ENCODE results near the gene KRTAP12-2.
"Not testable (repeated sequence)": the region's sequence is repeated elsewhere in the genome, so short reads cannot be mapped to it uniquely, and the experiment has no call there.

Gene KRTAP12-2

DNA sequence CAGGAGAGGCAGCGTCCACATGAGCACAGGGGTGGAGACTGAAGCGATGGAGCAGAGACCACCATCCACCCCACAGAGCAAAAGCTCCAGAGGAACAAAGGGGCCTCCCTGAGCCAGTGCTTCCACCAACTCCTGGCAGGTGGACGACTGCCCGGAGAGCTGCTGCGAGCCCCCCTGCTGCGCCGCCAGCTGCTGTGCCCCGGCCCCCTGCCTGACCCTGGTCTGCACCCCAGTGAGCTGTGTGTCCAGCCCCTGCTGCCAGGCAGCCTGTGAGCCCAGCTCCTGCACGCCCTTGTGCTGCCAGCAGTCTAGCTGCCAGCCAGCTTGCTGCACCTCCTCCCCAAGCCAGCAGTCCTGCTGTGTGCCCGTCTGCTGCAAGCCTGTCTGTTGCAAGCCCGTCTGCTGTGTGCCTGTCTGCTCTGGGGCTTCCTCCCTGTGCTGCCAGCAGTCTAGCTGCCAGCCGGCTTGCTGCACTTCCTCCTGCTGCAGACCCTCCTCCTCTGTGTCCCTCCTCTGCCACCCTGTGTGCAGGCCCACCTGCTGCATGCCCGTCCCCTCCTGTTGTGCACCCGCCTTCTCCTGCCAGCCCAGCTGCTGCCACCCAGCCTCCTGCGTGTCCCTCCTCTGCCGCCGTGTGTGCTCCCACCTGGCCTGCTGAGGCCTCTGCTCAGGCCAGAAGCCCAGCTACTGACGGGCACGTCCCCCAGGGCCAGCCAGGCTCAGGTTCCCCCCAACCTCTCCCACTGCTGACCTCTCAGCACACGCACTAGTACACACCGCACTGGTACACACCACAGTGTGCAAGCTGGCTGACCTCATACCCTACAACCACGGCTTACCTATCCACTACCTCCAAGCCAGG, 35.6 kb upstream of the KRTAP12-2 start:
- H3K27ac ChIP-seq (ENCODE audit: insufficient read depth, low read depth, low read length, poor library complexity, severe bottlenecking): no peak overlapping the region
- no peak overlapping the region for H3K4me3 ChIP-seq (ENCODE audit: insufficient read depth, low read depth, low read length)
- no peaks in the 10 kb centered on the region for H3K36me3 ChIP-seq (ENCODE audit: control insufficient read depth, insufficient read depth, low read length)
- WGBS, 2 experiments: 81 to 82% methylated on average over 22 of the region's 22 CpGs
- peaks cover 53% of the 10 kb centered on the region for H3K4me1 ChIP-seq (ENCODE audit: control insufficient read depth, insufficient read depth, low read length)
- H3K9me3 ChIP-seq (ENCODE audit: control insufficient read depth, low read length): no peaks in the 10 kb centered on the region
- H3K27me3 ChIP-seq (ENCODE audit: control insufficient read depth, insufficient read depth, low read length, poor library complexity, severe bottlenecking): peaks cover 37% of the 10 kb centered on the region

DNA sequence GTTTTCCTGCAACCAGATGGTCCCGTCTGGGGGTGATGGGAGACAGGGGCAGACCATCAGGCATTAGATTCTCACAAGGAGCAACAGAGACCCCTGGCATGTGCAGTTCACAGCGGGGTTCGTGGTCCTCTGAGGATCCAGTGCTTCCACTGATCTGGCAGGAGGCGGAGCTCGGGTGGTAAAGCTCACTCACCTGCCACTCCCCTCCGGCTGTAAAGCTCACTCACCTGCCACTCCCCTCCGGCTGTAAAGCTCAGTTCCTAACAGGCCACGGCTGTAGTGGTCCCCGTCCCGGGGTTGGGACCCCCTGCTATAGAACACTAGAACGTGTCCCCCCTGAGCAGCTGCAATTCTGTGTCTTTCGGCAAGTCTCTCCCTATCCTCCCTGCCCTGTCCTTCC, 34.8 kb upstream of the KRTAP12-2 start:
- H3K4me3 ChIP-seq (ENCODE audit: insufficient read depth, low read depth, low read length): no peak overlapping the region
- H3K9me3 ChIP-seq (ENCODE audit: control insufficient read depth, low read length): no peaks in the 10 kb centered on the region
- peaks cover 49% of the 10 kb centered on the region for H3K4me1 ChIP-seq (ENCODE audit: control insufficient read depth, insufficient read depth, low read length)
- H3K36me3 ChIP-seq (ENCODE audit: control insufficient read depth, insufficient read depth, low read length): no peaks in the 10 kb centered on the region
- H3K27me3 ChIP-seq (ENCODE audit: control insufficient read depth, insufficient read depth, low read length, poor library complexity, severe bottlenecking): peaks cover 29% of the 10 kb centered on the region
- no peak overlapping the region for H3K27ac ChIP-seq (ENCODE audit: insufficient read depth, low read depth, low read length, poor library complexity, severe bottlenecking)
- 74 to 79% methylated on average over 12 of the region's 12 CpGs for WGBS, 2 experiments

DNA sequence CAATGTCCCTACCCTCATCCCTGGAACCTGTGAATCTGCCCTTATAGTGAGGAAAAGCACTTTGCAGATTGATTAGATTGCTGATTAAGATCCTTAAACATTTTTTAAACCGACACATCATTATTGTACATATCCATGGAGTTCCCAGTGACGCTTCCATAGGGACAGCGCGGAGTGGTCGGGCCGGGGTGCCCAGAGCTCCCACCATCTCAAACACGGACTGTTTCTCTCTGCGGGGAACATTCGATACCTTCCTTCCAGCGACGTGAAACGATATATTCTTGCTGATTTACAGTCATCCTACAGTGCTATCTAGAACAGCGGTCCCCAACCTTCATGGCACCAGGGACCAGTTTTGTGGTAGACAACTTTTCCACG, 34.3 kb upstream of the KRTAP12-2 start:
- H3K4me3 ChIP-seq (ENCODE audit: insufficient read depth, low read depth, low read length): no peak overlapping the region
- no peak overlapping the region for H3K27ac ChIP-seq (ENCODE audit: insufficient read depth, low read depth, low read length, poor library complexity, severe bottlenecking)
- WGBS, 2 experiments: 85 to 86% methylated on average over 13 of the region's 14 CpGs
- peaks cover 24% of the 10 kb centered on the region for H3K27me3 ChIP-seq (ENCODE audit: control insufficient read depth, insufficient read depth, low read length, poor library complexity, severe bottlenecking)
- no peaks in the 10 kb centered on the region for H3K9me3 ChIP-seq (ENCODE audit: control insufficient read depth, low read length)
- peaks cover 45% of the 10 kb centered on the region for H3K4me1 ChIP-seq (ENCODE audit: control insufficient read depth, insufficient read depth, low read length)
- no peaks in the 10 kb centered on the region for H3K36me3 ChIP-seq (ENCODE audit: control insufficient read depth, insufficient read depth, low read length)

DNA sequence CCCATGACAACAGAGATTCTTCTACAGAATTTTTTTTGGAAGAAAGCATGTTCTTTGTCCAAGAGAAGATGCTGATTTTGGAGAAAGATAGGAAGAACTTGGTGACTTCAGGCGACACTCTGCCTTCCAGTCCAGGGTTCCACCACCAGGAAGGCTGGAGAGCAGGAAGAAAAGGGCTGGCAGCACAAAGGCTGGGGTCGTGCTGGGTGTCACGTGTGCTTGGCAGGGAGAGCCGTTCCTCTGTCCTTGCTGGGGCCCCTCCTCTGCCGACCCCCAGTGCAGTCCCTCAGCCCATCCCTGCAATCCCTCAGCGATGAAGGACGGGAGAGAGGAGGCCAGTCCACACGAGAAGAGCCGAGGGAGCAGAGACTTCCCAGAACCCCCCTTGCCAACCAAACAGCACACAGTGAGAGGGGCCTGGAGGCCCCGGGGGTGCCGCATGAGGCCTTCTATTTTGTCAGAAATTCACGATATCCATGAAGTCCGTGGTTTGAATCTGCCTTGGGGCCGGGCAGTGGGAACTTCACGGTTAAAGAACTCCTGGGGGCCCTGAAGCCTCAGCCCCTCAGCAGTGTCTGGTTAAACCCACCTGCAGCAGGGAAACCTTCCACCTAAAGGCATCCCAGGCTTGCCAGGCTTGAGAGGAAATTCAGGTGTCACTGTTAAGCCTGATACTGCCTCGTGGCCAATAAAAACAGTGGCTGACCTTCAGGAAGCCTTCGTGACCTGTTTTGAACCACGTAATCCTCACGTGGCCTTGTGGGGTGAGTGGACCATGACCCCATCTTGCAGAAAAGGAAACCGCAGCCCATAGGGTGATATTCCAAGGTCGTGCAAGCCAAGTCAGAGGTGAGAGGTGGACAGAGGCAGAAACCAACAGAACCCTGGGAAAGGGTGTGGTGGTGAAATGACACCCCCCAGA, 33.6 kb upstream of the KRTAP12-2 start:
- Histone ChIP-seq H3K27me3 (ENCODE audit: control insufficient read depth, insufficient read depth, low read length, poor library complexity, severe bottlenecking) (peaks cover 17% of the 10 kb centered on the region), H3K4me1 (ENCODE audit: control insufficient read depth, insufficient read depth, low read length) (peaks cover 47% of the 10 kb centered on the region), H3K9me3 (ENCODE audit: control insufficient read depth, low read length) (no peaks in the 10 kb centered on the region), H3K36me3 (ENCODE audit: control insufficient read depth, insufficient read depth, low read length) (no peaks in the 10 kb centered on the region), H3K27ac (ENCODE audit: insufficient read depth, low read depth, low read length, poor library complexity, severe bottlenecking) (no peak overlapping the region), H3K4me3 (ENCODE audit: insufficient read depth, low read depth, low read length) (no peak overlapping the region)
- WGBS, 2 experiments: 75 to 77% methylated on average over 21 of the region's 21 CpGs

DNA sequence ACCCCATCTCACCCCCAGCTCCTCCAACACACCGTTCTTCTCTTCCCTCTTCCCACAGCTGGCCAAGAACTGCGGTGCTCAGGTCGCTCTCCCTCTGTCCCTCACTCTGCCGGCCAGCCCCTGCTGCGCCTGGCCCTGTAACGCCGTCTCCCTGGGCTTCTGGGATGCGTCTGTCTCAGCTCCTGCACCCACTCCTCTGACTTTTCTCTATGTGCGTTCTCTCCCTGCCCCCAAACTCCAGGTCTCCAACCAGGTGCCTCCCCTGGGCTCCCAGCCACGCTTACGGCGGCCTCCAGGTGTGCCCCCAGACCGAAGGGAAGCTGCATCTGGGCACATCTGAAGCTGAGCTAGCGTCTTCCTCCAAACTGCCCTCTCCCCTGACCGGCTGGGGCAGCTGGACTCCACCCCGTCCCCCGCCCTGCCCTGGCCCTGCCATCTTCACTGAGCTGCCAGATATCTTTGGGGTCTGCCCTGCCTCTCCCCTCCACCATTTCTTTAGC, 32.8 kb upstream of the KRTAP12-2 start:
- no peak overlapping the region for H3K4me3 ChIP-seq (ENCODE audit: insufficient read depth, low read depth, low read length)
- H3K27me3 ChIP-seq (ENCODE audit: control insufficient read depth, insufficient read depth, low read length, poor library complexity, severe bottlenecking): peaks cover 10% of the 10 kb centered on the region
- no peaks in the 10 kb centered on the region for H3K36me3 ChIP-seq (ENCODE audit: control insufficient read depth, insufficient read depth, low read length)
- peaks cover 52% of the 10 kb centered on the region for H3K4me1 ChIP-seq (ENCODE audit: control insufficient read depth, insufficient read depth, low read length)
- no peaks in the 10 kb centered on the region for H3K9me3 ChIP-seq (ENCODE audit: control insufficient read depth, low read length)
- H3K27ac ChIP-seq (ENCODE audit: insufficient read depth, low read depth, low read length, poor library complexity, severe bottlenecking): no peak overlapping the region
- 79 to 83% methylated on average over 17 of the region's 17 CpGs for WGBS, 2 experiments

DNA sequence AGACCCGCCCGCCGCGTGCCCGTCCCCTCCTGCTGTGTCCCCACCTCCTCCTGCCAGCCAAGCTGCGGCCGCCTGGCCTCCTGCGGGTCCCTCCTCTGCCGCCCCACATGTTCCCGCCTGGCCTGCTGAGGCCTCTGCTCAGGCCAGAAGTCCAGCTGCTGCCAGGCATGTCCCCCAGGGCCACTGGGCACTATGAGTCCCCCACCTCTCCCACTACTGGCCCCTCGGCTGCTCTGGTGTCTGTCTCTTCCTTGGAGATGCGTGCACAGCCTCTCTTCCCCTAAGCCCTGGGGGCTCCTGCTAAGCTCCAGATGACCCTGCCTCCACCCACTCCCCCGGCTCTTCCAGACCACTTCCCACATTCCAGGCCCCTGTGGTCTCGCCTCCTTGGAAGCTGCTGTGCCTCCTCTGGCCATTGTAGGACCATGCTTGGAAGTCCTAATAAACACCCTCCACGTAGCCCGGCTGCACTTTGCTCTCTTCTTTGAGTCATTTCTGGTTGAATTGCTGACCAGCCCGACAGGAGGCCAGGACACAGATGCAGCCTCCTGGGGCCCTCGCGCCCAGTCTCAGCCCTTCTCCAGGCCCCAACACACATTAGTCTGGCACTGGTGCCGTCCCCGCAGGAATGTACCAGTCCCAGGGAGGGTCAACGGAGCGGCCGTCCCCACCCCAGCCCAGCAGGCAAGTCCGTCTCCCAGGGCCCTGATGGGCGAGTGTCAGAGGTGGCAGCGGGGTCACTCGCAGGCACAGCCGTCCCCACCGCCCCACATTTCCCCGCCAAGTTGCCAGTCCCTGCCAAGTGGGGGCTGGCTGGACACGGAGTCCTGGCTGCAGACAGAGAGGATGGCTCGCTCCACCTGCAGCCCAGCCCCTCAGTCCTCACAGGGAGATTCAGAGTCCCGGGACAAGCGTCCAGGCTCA, 31.3 kb upstream of the KRTAP12-2 start:
- Histone ChIP-seq H3K4me1 (ENCODE audit: control insufficient read depth, insufficient read depth, low read length) (peaks cover 43% of the 10 kb centered on the region), H3K36me3 (ENCODE audit: control insufficient read depth, insufficient read depth, low read length) (no peaks in the 10 kb centered on the region), H3K9me3 (ENCODE audit: control insufficient read depth, low read length) (no peaks in the 10 kb centered on the region), H3K4me3 (ENCODE audit: insufficient read depth, low read depth, low read length) (no peak overlapping the region), H3K27ac (ENCODE audit: insufficient read depth, low read depth, low read length, poor library complexity, severe bottlenecking) (no peak overlapping the region), H3K27me3 (ENCODE audit: control insufficient read depth, insufficient read depth, low read length, poor library complexity, severe bottlenecking) (no peaks in the 10 kb centered on the region)
- 53 to 54% methylated on average over 35 of the region's 35 CpGs for WGBS, 2 experiments

DNA sequence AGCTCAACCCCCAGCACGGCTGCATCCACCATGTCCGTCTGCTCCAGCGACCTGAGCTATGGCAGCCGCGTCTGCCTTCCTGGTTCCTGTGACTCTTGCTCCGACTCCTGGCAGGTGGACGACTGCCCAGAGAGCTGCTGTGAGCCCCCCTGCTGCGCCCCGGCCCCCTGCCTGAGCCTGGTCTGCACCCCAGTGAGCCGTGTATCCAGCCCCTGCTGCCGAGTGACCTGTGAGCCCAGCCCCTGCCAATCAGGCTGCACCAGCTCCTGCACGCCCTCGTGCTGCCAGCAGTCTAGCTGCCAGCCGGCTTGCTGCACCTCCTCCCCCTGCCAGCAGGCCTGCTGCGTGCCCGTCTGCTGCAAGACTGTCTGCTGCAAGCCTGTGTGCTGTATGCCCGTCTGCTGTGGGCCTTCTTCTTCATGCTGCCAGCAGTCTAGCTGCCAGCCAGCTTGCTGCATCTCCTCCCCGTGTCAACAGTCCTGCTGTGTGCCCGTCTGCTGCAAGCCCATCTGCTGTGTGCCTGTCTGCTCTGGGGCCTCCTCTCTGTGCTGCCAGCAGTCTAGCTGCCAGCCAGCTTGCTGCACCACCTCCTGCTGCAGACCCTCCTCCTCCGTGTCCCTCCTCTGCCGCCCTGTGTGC, 30.6 kb upstream of the KRTAP12-2 start, which contains the start of gene KRTAP10-12:
KRTAP10-12 (plus strand) TSS at position 1 of the 639 bp plus-strand sequence; CDS start at position 31, 30 bp downstream.
- H3K4me1 ChIP-seq (ENCODE audit: control insufficient read depth, insufficient read depth, low read length): peaks cover 42% of the 10 kb centered on the region
- not testable (repeated sequence) for H3K27ac ChIP-seq (ENCODE audit: insufficient read depth, low read depth, low read length, poor library complexity, severe bottlenecking); H3K9me3 ChIP-seq (ENCODE audit: control insufficient read depth, low read length); H3K4me3 ChIP-seq (ENCODE audit: insufficient read depth, low read depth, low read length); H3K36me3 ChIP-seq (ENCODE audit: control insufficient read depth, insufficient read depth, low read length); H3K27me3 ChIP-seq (ENCODE audit: control insufficient read depth, insufficient read depth, low read length, poor library complexity, severe bottlenecking)
- WGBS, 2 experiments: 63 to 69% methylated on average over 20 to 21 of the region's 21 CpGs

DNA sequence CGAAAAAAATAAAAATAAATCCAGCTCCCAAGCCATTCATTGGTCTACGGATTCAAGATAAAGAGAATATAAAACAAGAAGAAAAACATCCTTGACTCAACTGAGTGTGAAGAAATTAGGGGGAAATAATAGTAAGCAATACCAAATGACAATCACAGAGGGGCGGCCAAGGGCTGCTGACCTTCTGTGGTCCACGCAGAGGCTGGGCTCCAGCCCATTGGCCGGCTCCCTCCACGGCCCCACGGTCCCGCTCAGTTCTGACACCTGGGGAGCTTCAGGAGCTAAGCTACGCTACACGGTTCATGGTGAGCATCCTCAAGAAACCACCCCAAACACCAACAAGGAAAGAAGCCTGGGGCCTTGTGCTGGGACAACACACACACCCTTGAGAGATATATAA, 29.8 kb upstream of the KRTAP12-2 start:
- no peaks in the 10 kb centered on the region for H3K27me3 ChIP-seq (ENCODE audit: control insufficient read depth, insufficient read depth, low read length, poor library complexity, severe bottlenecking)
- H3K27ac ChIP-seq (ENCODE audit: insufficient read depth, low read depth, low read length, poor library complexity, severe bottlenecking): no peak overlapping the region
- no peaks in the 10 kb centered on the region for H3K36me3 ChIP-seq (ENCODE audit: control insufficient read depth, insufficient read depth, low read length)
- WGBS, 2 experiments: 78 to 79% methylated on average over 8 to 10 of the region's 10 CpGs
- no peaks in the 10 kb centered on the region for H3K9me3 ChIP-seq (ENCODE audit: control insufficient read depth, low read length)
- peaks cover 35% of the 10 kb centered on the region for H3K4me1 ChIP-seq (ENCODE audit: control insufficient read depth, insufficient read depth, low read length)
- H3K4me3 ChIP-seq (ENCODE audit: insufficient read depth, low read depth, low read length): no peak overlapping the region

DNA sequence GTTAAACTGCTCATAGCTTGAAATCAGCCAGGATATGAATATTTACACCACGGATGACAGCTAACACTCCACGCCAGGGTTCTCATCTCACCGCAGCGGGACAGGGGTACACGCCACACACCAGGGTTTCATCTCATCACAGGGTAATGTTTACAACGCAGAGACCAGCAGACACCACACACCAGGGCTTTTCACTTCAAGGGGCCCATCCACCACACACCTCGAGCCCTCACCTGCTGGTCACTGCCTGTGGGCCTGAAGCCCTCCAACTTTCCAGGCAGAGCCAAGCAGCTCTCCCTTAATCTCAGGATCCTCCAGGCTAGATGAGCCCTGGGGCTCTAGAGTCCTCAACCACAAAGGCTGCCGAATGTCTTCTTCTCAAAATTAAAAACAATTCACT, 28.9 kb upstream of the KRTAP12-2 start:
- Histone ChIP-seq H3K9me3 (ENCODE audit: control insufficient read depth, low read length) (no peaks in the 10 kb centered on the region), H3K27ac (ENCODE audit: insufficient read depth, low read depth, low read length, poor library complexity, severe bottlenecking) (no peak overlapping the region), H3K27me3 (ENCODE audit: control insufficient read depth, insufficient read depth, low read length, poor library complexity, severe bottlenecking) (no peaks in the 10 kb centered on the region), H3K4me1 (ENCODE audit: control insufficient read depth, insufficient read depth, low read length) (peaks cover 34% of the 10 kb centered on the region), H3K4me3 (ENCODE audit: insufficient read depth, low read depth, low read length) (no peak overlapping the region), H3K36me3 (ENCODE audit: control insufficient read depth, insufficient read depth, low read length) (no peaks in the 10 kb centered on the region)
- WGBS, 2 experiments: 88 to 89% methylated on average over 8 of the region's 8 CpGs
